ENCODE results near the gene ARNT2. TPM values are rescaled to one million over a fixed set of nuclear protein-coding genes. Genes with fewer than 3 reads are reported as not detected.

Gene ARNT2
- total and polyA plus RNA-seq, 2 experiments from 2014 or later: 4.6 to 11.6 TPM

- Histone ChIP-seq H3K4me2 (no peak overlapping the region), H3K27ac (ENCODE audit: low read depth) (no peak overlapping the region), H3K9me2 (ENCODE audit: insufficient read depth) (no peaks in the 10 kb centered on the region), H3F3A (replicated peaks; ENCODE audit: low read depth) (no peaks in the 10 kb centered on the region), H3K79me2 (replicated peaks; ENCODE audit: insufficient read depth) (no peaks in the 10 kb centered on the region), H3K4me1 (ENCODE audit: insufficient read depth) (no peaks in the 10 kb centered on the region), H3K36me3 (ENCODE audit: insufficient read depth) (no peaks in the 10 kb centered on the region), H4K20me1 (replicated peaks; ENCODE audit: insufficient read depth) (0 out of 2 replicates have a peak, but pooled peaks cover 2% of the 10 kb centered on the region), H3K4me3 (no peak overlapping the region), H2AFZ (no peak overlapping the region), H3K27me3 (ENCODE audit: insufficient read depth) (no peaks in the 10 kb centered on the region)
- H3K4me1 Mint-ChIP-seq: no peaks in the 10 kb centered on the region
- no peak overlapping the region for H3K27ac Mint-ChIP-seq
- no peaks in the 10 kb centered on the region for H3K9me3 Mint-ChIP-seq
- H3K36me3 Mint-ChIP-seq (ENCODE audit: low read depth): no peaks in the 10 kb centered on the region
- ATAC-seq: no peak
- no peaks in the 10 kb centered on the region for H3K27me3 Mint-ChIP-seq (ENCODE audit: insufficient read depth, low read depth, poor library complexity)
- no peak overlapping the region for H3K4me3 Mint-ChIP-seq
- DNase-seq (ENCODE audit: low spot score): no peak
- no peak for TF ChIP-seq EZH2phosphoT487 (IDR thresholded peaks at IDR 0.05; ENCODE audit: unreplicated experiment)
- TF ChIP-seq CREB1 (CRISPR knock-in tag; IDR thresholded peaks at IDR 0.05; ENCODE audit: low read depth): no peak
- no peak for TF ChIP-seq NANOG (IDR thresholded peaks at IDR 0.05; ENCODE audit: borderline replicate concordance)
- TF ChIP-seq, protein P1, sequence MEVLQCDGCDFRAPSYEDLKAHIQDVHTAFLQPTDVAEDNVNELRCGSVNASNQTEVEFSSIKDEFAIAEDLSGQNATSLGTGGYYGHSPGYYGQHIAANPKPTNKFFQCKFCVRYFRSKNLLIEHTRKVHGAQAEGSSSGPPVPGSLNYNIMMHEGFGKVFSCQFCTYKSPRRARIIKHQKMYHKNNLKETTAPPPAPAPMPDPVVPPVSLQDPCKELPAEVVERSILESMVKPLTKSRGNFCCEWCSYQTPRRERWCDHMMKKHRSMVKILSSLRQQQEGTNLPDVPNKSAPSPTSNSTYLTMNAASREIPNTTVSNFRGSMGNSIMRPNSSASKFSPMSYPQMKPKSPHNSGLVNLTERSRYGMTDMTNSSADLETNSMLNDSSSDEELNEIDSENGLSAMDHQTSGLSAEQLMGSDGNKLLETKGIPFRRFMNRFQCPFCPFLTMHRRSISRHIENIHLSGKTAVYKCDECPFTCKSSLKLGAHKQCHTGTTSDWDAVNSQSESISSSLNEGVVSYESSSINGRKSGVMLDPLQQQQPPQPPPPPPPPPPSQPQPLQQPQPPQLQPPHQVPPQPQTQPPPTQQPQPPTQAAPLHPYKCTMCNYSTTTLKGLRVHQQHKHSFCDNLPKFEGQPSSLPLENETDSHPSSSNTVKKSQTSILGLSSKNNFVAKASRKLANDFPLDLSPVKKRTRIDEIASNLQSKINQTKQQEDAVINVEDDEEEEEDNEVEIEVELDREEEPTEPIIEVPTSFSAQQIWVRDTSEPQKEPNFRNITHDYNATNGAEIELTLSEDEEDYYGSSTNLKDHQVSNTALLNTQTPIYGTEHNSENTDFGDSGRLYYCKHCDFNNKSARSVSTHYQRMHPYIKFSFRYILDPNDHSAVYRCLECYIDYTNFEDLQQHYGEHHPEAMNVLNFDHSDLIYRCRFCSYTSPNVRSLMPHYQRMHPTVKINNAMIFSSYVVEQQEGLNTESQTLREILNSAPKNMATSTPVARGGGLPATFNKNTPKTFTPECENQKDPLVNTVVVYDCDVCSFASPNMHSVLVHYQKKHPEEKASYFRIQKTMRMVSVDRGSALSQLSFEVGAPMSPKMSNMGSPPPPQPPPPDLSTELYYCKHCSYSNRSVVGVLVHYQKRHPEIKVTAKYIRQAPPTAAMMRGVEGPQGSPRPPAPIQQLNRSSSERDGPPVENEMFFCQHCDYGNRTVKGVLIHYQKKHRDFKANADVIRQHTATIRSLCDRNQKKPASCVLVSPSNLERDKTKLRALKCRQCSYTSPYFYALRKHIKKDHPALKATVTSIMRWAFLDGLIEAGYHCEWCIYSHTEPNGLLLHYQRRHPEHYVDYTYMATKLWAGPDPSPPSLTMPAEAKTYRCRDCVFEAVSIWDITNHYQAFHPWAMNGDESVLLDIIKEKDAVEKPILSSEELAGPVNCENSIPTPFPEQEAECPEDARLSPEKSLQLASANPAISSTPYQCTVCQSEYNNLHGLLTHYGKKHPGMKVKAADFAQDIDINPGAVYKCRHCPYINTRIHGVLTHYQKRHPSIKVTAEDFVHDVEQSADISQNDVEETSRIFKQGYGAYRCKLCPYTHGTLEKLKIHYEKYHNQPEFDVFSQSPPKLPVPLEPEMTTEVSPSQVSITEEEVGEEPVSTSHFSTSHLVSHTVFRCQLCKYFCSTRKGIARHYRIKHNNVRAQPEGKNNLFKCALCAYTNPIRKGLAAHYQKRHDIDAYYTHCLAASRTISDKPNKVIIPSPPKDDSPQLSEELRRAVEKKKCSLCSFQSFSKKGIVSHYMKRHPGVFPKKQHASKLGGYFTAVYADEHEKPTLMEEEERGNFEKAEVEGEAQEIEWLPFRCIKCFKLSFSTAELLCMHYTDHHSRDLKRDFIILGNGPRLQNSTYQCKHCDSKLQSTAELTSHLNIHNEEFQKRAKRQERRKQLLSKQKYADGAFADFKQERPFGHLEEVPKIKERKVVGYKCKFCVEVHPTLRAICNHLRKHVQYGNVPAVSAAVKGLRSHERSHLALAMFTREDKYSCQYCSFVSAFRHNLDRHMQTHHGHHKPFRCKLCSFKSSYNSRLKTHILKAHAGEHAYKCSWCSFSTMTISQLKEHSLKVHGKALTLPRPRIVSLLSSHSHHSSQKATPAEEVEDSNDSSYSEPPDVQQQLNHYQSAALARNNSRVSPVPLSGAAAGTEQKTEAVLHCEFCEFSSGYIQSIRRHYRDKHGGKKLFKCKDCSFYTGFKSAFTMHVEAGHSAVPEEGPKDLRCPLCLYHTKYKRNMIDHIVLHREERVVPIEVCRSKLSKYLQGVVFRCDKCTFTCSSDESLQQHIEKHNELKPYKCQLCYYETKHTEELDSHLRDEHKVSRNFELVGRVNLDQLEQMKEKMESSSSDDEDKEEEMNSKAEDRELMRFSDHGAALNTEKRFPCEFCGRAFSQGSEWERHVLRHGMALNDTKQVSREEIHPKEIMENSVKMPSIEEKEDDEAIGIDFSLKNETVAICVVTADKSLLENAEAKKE (CRISPR knock-in tag; IDR thresholded peaks at IDR 0.05): no peak
- no peak for TF ChIP-seq CTCF (conservative IDR thresholded peaks at IDR 0.05; ENCODE audit: low read depth in 2 of 2)
- TF ChIP-seq POLR2AphosphoS5 (IDR thresholded peaks at IDR 0.05; ENCODE audit: low read depth): no peak
- TF ChIP-seq REST (IDR thresholded peaks at IDR 0.05; ENCODE audit: unreplicated experiment): no peak
- no peak for TF ChIP-seq ZNF114 (CRISPR knock-in tag; IDR thresholded peaks at IDR 0.05)
- TF ChIP-seq EZH2 (IDR thresholded peaks at IDR 0.05; ENCODE audit: low read depth, unreplicated experiment): no peak
- no peak for TF ChIP-seq STAT1 (IDR thresholded peaks at IDR 0.05; ENCODE audit: unreplicated experiment)
Observed at GRCh38 chr15:80379693-80380092, 24.5 kb upstream of the ARNT2 start.
